Kidney (tissue), 14 donors: Measurements from ENCODE around the gene INHBB. TPM values are rescaled to one million over a fixed set of nuclear protein-coding genes. Genes with fewer than 3 reads are reported as not detected.

Source experiments
- DNase-seq, 5 donors: peaks; one replicate each; pipeline ENCODE4 v3.0.0-alpha.2; 2013 to 2020
- FAIRE-seq: peaks from 2 replicates; lab custom pipeline; 2012; peaks lifted over from hg19 to GRCh38; lab: Jason Lieb, UNC
- H3K27ac ChIP-seq, 2 donors: one replicate each; pipeline ENCODE4 v1.7.0; 2013; ENCODE audit warnings: low read depth in 2 of 2, low read length in 2 of 2, inconsistent platforms in 1 of 2
- H3K27me3 ChIP-seq: one replicate; pipeline ENCODE4 v1.7.1; 2013; ENCODE audit warnings: low read length, inconsistent platforms; ENCODE audit not compliant: control insufficient read depth, insufficient read depth
- H3K36me3 ChIP-seq, 3 donors: one replicate each; pipeline versions ENCODE4 v1.7.0 to v1.7.1; 2013; ENCODE audit warnings: low read length in 3 of 3, control low read depth in 1 of 3, inconsistent platforms in 1 of 3; ENCODE audit not compliant: insufficient read depth in 3 of 3, control insufficient read depth in 2 of 3
- H3K4me1 ChIP-seq, 3 donors: one replicate each; pipeline versions ENCODE4 v1.7.0 to v1.7.1; 2013; ENCODE audit warnings: low read length in 3 of 3, inconsistent platforms in 1 of 3, low read depth in 1 of 3; ENCODE audit not compliant: control insufficient read depth in 2 of 3, insufficient read depth in 2 of 3
- H3K4me3 ChIP-seq, 3 donors: one replicate each; pipeline versions ENCODE4 v1.7.0 to v1.8.1; 2013; ENCODE audit warnings: low read length in 3 of 3, control low read depth in 1 of 3, inconsistent platforms in 1 of 3
- H3K9ac ChIP-seq, 3 donors: one replicate each; pipeline versions ENCODE4 v1.7.0 to v1.7.1; 2013; ENCODE audit warnings: low read length in 3 of 3, control low read depth in 1 of 3, inconsistent platforms in 1 of 3
- H3K9me3 ChIP-seq, 3 donors: one replicate each; pipeline versions ENCODE4 v1.7.0 to v1.7.1; 2013; ENCODE audit warnings: low read length in 3 of 3, control low read depth in 1 of 3, inconsistent platforms in 1 of 3; ENCODE audit not compliant: control insufficient read depth in 2 of 3, insufficient read depth in 1 of 3
- intact Hi-C: fragments of 100-400 bp; cut with DNase I; formaldehyde crosslinking; loops from one replicate; pipeline ENCODE4 v1.11.1; 2022
- polyA plus RNA-seq: library from polyadenylated mRNA; stranded (reverse); fragments of 350-450 nt; fragmentation: Illumina TruSeq; extraction: RNeasy Lipid Tissue Mini Kit (QIAGEN cat#74804); gene quantifications from one replicate; pipeline ENCODE4 v1.2.3, GENCODE V29; 2014; ENCODE audit warnings: low read depth, low replicate concordance; ENCODE audit not compliant: insufficient read depth
- total RNA-seq: library from RNA; stranded (reverse); fragmentation: NEBNext Ultra II Directional; extraction: Animal tissue kit (Norgen Biotek cat#: 25700); gene quantifications from one replicate; pipeline ENCODE4 v1.2.1, GENCODE V29; 2021
- TF ChIP-seq, protein P1 (sequence below): IDR thresholded peaks from 3 replicates; pipeline ENCODE4 v1.5.1; 2012; ENCODE audit warnings: mild to moderate bottlenecking, moderate library complexity, borderline replicate concordance; ENCODE audit not compliant: insufficient read depth; ENCODE audit errors: extremely low read depth
- donor health status: control.
- donor health status: control.
- donor health status: control.
- donor health status: control.
- donor health status: control.
- donor health status: DM: yes; HTN: yes; CAD: no.
- donor health status: Normal renal cell carcinoma (clear cell type).

The INHBB gene
- total and polyA plus RNA-seq, 2 donors from 2014 or later: 0.49 to 3.7 TPM

DNA sequence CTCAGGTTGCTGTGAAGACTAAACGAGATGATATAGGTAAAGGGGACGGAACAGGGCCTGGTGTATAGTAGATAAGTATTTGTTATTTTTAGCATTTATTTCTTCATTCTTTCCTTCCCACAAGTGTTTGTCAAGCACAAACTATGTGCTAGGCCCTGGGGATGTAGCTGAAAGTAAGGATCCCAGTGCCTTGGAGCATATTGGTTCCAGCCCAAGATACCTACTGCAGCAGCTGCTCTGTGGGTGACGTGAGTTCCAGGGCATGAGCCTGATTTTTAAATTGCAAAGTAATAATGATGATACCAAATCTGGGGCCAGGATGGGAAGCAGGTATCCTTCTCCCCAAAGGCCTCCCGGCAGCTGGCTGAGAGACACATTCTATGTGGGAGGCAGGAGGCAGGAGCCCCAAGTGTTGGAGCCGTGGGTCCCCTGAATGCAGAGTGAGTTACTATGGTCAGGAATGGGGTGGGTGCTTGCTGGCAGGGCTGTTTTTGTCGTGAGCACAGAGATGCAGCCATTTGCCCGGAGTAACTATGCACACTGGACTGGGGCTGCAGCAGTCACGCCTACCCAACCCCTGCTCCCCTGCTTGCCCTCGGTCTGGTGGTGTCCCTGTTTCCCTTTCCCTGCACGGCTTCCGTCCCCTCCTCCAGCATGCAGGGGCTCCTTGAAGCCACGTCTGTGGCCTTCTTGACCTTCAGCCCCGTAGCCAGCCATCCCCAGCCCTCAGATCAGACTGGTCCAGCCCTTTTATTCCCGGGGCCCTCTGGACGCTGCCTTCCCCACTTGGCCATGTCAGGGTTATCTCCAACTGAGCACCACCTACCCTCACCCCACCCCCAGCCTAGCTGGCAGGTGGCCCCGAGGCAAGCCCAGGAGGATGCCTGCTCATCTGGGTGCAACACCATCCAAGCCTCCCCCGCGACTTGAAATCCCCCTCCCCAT, 52.4 kb downstream of the INHBB start:
- Histone ChIP-seq H3K4me3 (no peak overlapping the region), H3K27ac (no peak overlapping the region), H3K36me3 (no peaks in the 10 kb centered on the region), H3K9me3 (no peaks in the 10 kb centered on the region), H3K27me3 (no peaks in the 10 kb centered on the region), H3K9ac (no peak overlapping the region), H3K4me1 (no peaks in the 10 kb centered on the region)
- TF ChIP-seq, protein P1, sequence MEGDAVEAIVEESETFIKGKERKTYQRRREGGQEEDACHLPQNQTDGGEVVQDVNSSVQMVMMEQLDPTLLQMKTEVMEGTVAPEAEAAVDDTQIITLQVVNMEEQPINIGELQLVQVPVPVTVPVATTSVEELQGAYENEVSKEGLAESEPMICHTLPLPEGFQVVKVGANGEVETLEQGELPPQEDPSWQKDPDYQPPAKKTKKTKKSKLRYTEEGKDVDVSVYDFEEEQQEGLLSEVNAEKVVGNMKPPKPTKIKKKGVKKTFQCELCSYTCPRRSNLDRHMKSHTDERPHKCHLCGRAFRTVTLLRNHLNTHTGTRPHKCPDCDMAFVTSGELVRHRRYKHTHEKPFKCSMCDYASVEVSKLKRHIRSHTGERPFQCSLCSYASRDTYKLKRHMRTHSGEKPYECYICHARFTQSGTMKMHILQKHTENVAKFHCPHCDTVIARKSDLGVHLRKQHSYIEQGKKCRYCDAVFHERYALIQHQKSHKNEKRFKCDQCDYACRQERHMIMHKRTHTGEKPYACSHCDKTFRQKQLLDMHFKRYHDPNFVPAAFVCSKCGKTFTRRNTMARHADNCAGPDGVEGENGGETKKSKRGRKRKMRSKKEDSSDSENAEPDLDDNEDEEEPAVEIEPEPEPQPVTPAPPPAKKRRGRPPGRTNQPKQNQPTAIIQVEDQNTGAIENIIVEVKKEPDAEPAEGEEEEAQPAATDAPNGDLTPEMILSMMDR: no peak
- FAIRE-seq: no peak
- intact Hi-C loops: no loop called here
- peak in 3 of 5 donors; percentile 6 to 68 (median 39) for DNase-seq

DNA sequence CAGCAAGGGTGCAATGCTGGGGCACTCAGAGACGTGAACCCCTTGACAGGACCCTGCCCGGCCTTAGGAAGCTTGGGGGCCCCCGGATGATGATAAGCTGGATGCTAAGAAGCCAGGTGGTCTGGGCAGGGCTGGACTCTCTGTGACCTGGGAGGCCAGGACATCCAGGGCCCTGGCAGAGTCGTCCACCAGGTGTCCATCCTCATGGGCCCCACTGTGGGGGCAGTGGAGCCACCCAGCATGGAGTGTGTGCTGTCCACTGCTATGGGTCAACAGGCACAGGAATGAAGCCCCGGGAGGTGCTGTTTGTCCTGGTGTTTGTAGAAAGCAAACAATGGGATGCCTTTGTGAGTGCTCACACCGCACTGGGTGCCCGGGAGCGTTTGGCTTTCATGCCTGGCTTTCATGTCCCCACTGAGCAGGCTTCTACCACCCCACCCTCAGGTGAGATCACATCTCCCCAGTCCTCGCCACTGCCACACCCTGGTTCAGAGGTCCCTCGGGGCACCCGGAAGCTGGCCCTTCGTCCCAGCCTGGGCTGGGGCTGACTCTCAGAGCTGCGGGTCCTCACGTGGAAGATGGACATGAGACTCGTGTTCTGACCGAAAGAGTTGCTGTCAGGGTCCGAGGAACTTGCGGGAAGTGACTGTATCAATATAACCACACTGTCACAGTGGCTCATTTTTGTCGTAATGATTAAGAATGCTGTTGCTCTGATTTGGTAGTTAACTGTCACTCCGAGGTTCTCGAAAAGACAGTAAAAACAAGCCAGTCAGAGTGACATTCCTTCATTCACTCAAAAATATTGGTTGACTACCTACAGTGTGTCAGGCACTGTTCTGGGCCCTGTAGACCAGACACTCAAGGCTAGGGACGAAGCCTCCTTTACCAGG, 53.3 kb downstream of the INHBB start:
- peak in 2 of 5 donors; percentile 14 to 64 for DNase-seq
- Histone ChIP-seq H3K4me3 (no peak overlapping the region), H3K27ac (no peak overlapping the region), H3K4me1 (no peaks in the 10 kb centered on the region), H3K9me3 (no peaks in the 10 kb centered on the region), H3K9ac (no peak overlapping the region), H3K27me3 (no peaks in the 10 kb centered on the region), H3K36me3 (no peaks in the 10 kb centered on the region)
- FAIRE-seq: no peak
- TF ChIP-seq, protein P1: no peak
- intact Hi-C loops: no loop called here

DNA sequence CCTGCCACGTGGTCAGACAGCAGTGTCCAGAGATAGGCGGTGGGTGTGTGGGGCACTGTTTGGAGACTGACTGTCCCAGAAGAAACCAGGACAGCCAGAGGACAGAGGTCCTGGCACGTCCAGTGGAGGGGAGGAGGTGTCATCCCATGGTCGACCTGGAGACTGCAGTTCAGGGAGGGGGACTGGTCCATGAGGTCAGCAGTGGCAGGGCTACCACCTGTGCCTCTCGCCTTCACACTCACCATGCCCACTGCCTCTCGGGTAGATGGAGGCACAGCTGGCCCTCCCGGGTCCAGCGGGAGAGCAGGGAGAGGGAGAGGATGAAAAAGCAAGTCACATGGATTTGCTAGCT, 53.9 kb downstream of the INHBB start:
- no peak overlapping the region for H3K27ac ChIP-seq
- no peak overlapping the region for H3K4me3 ChIP-seq
- no peaks in the 10 kb centered on the region for H3K9me3 ChIP-seq
- intact Hi-C loops: no loop called here
- TF ChIP-seq, protein P1: no peak
- DNase-seq (peak in 3 of 5 donors; percentile 2 to 36 (median 24)), FAIRE-seq (no peak)
- no peaks in the 10 kb centered on the region for H3K4me1 ChIP-seq
- H3K9ac ChIP-seq: no peak overlapping the region
- H3K36me3 ChIP-seq: no peaks in the 10 kb centered on the region
- H3K27me3 ChIP-seq: no peaks in the 10 kb centered on the region
